B cell (primary cell): ENCODE results near the gene ANGPT4. TPM values are rescaled to one million over a fixed set of nuclear protein-coding genes. Genes with fewer than 3 reads are reported as not detected.
"Not testable (repeated sequence)": the region's sequence is repeated elsewhere in the genome, so short reads cannot be mapped to it uniquely, and the experiment has no call there.

Source experiments
- ATAC-seq: fragments of 200-7000 bp; cut with Tn5 transposase; one replicate; pipeline ENCODE4 v1.10.0; 2021; ENCODE audit warnings: low read depth, mild to moderate bottlenecking, moderate number of reproducible peaks, moderate library complexity
- CTCF ChIA-PET: fragments of 350-600 bp; sonication (Branson Sonifier 250); formaldehyde crosslinking; loops from one replicate; lab custom pipeline; 2021; ENCODE audit warnings: antibody characterized with exemption, inconsistent platforms; lab: Charles Lee
- POLR2A ChIA-PET: fragments of 350-600 bp; sonication (Branson Sonifier 250); formaldehyde crosslinking; loops from one replicate; lab custom pipeline; 2021; ENCODE audit warnings: antibody characterized with exemption; lab: Charles Lee
- DNase-seq: peaks from one replicate; pipeline ENCODE4 v3.0.0; 2013
- H2AFZ ChIP-seq: 2 replicates; pipeline ENCODE4 v1.6.1; 2012; ENCODE audit warnings: mild to moderate bottlenecking, low read depth, low read length; ENCODE audit not compliant: insufficient read depth, poor library complexity, severe bottlenecking
- H3K27ac ChIP-seq, 2 donors: 1 replicate in 1 of 2; 2 replicates in 1 of 2; pipeline ENCODE4 v1.5.1; 2012 to 2013; ENCODE audit warnings: low read length in 2 of 2, mild to moderate bottlenecking in 2 of 2, moderate library complexity in 1 of 2
- H3K27me3 ChIP-seq, 4 experiments: fragments of 200-600 bp in 1 of 4; sonication (generic) in 1 of 4; replicated peaks in 1 of 4; 1 replicate in 2 of 4; 2 replicates in 2 of 4; pipeline versions ENCODE4 v1.6.1 to v1.7.0; 2013 to 2016; ENCODE audit warnings: low read length in 3 of 4, mild to moderate bottlenecking in 2 of 4, mixed read lengths in 1 of 4, moderate library complexity in 1 of 4; ENCODE audit not compliant: insufficient read depth in 4 of 4, control insufficient read depth in 3 of 4; ENCODE audit errors: control extremely low read depth in 1 of 4
- H3K36me3 ChIP-seq, 2 experiments: replicated peaks in 1 of 2; 1 replicate in 1 of 2; 2 replicates in 1 of 2; pipeline versions ENCODE4 v1.6.1 to v1.7.1; 2013; ENCODE audit warnings: low read length in 1 of 2; ENCODE audit not compliant: insufficient read depth in 2 of 2, control insufficient read depth in 1 of 2; ENCODE audit errors: control extremely low read depth in 1 of 2, extremely low read depth in 1 of 2
- H3K4me1 ChIP-seq, 2 donors: fragments of 200-600 bp in 1 of 2; sonication (generic) in 1 of 2; 1 replicate in 1 of 2; 2 replicates in 1 of 2; pipeline versions ENCODE4 v1.5.1 to v1.6.1; 2013 to 2017; ENCODE audit warnings: low read length in 2 of 2; ENCODE audit not compliant: control insufficient read depth in 2 of 2, insufficient read depth in 2 of 2
- H3K4me2 ChIP-seq: replicated peaks from 2 replicates; pipeline ENCODE3; 2012; ENCODE audit warnings: mild to moderate bottlenecking, low read depth, low read length; ENCODE audit not compliant: poor library complexity, severe bottlenecking
- H3K4me3 ChIP-seq, 5 experiments: fragments of 200-600 bp in 1 of 5; sonication (generic) in 1 of 5; 1 replicate in 3 of 5; 2 replicates in 2 of 5; pipeline versions ENCODE4 v1.5.1 to v1.7.0; 2011 to 2016; ENCODE audit warnings: low read length in 4 of 5, mild to moderate bottlenecking in 4 of 5, low read depth in 2 of 5, control low read depth in 1 of 5, moderate library complexity in 1 of 5; ENCODE audit not compliant: insufficient read depth in 1 of 5; ENCODE audit errors: control extremely low read depth in 1 of 5, extremely low read depth in 1 of 5
- H3K79me2 ChIP-seq: fragments of 200-600 bp; sonication (generic); one replicate; pipeline ENCODE4 v1.6.0; 2016; ENCODE audit warnings: low read length; ENCODE audit not compliant: control insufficient read depth, insufficient read depth
- H3K9ac ChIP-seq: fragments of 200-600 bp; sonication (generic); 2 replicates; pipeline ENCODE4 v1.6.1; 2017; ENCODE audit warnings: mild to moderate bottlenecking, low read length, moderate library complexity
- H3K9me3 ChIP-seq, 3 donors: one replicate each; pipeline versions ENCODE4 v1.6.1 to v1.7.1; 2013; ENCODE audit warnings: low read length in 2 of 3; ENCODE audit not compliant: control insufficient read depth in 2 of 3, insufficient read depth in 1 of 3; ENCODE audit errors: control extremely low read depth in 1 of 3
- H4K20me1 ChIP-seq: 2 replicates; pipeline ENCODE4 v1.6.0; 2012; ENCODE audit warnings: mild to moderate bottlenecking, low read length; ENCODE audit not compliant: insufficient read depth, control insufficient read depth, poor library complexity, severe bottlenecking
- H3K27ac Mint-ChIP-seq: one replicate; pipeline ENCODE4 v1.8.0; 2021; ENCODE audit warnings: mixed read lengths
- H3K27me3 Mint-ChIP-seq: one replicate; pipeline ENCODE4 v1.8.0; 2021; ENCODE audit warnings: mixed read lengths
- H3K4me1 Mint-ChIP-seq: one replicate; pipeline ENCODE4 v1.8.0; 2021; ENCODE audit warnings: mixed read lengths
- H3K4me3 Mint-ChIP-seq: one replicate; pipeline ENCODE4 v1.8.0; 2021; ENCODE audit warnings: mixed read lengths
- H3K9me3 Mint-ChIP-seq: one replicate; pipeline ENCODE4 v1.8.0; 2022; ENCODE audit warnings: mixed read lengths; ENCODE audit not compliant: insufficient read depth
- EZH2 ChIP-seq: IDR thresholded peaks from 2 replicates; pipeline ENCODE4 v1.6.1; 2012; ENCODE audit warnings: borderline replicate concordance, low read depth, mild to moderate bottlenecking, moderate library complexity, low read length; ENCODE audit not compliant: insufficient read depth, poor library complexity, severe bottlenecking
- WGBS: methylation state at CpG from one replicate; pipeline ENCODE4 v1.1.5; 2013; ENCODE audit warnings: missing lambda C conversion rate; ENCODE audit not compliant: insufficient coverage; 5-methylcytosine and 5-hydroxymethylcytosine counted together
- intact Hi-C: fragments of 100-400 bp; cut with micrococcal nuclease; formaldehyde crosslinking; loops from one replicate; pipeline ENCODE4 v1.10.0; 2022
- polyA plus RNA-seq: library from polyadenylated mRNA; depleted of rRNA; stranded (reverse); fragments of >200 nt; gene quantifications from 2 replicates; pipeline ENCODE4 v1.2.3, GENCODE V29; 2012
- total RNA-seq, 2 donors: library from RNA; stranded (reverse); fragments of 120-200 nt in 1 of 2; gene quantifications; 1 replicate in 1 of 2; 2 replicates in 1 of 2; pipeline versions ENCODE4 v1.2.3 to v1.2.4, GENCODE V29; 2013 to 2022
- TF ChIP-seq, protein P1 (sequence below): fragments of 200-600 bp; IDR thresholded peaks from one replicate; pipeline ENCODE4 v1.8.0; 2022; ENCODE audit warnings: antibody characterized with exemption, mild to moderate bottlenecking

ANGPT4 gene
- total and polyA plus RNA-seq, 2 donors (not counting 1 experiment from before 2014, with no cell fraction given): not detected

DNA sequence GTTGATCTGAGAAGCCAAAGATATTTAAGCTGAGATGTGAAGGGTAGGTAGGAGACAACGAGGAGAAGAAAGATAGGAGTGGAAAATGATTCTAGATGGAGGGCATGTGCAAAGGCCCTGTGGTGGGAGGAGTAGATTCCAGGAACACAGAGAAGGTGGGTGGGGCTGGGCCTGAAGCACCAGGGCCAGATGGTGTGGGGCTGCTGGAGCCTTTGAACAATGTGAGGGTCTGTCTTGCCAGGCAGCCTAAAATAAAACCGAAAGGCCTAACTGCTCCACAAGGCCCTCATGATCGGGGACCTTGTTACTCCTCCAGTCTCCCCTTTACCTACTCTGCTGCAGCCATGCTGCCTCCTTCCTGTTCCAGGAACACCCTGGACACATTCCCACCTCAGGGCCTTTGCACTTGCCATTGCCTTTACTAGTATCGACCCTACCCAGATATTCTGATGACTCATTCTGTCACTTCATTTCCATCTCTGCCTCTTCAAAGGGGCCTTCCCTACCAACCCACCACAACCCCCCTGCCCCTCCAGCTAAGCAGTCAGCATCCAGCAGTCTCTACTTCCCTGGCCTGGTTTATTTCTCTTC, 62.6 kb downstream of the ANGPT4 start:
- 88% methylated on average over 4 of the region's 4 CpGs for WGBS
- H3K9ac ChIP-seq: no peak overlapping the region
- Mint-ChIP-seq H3K27ac (no peak overlapping the region), H3K9me3 (no peaks in the 10 kb centered on the region), H3K4me1 (peaks cover 9% of the 10 kb centered on the region), H3K27me3 (no peaks in the 10 kb centered on the region), H3K4me3 (no peak overlapping the region)
- no peak overlapping the region for H2AFZ ChIP-seq
- H3K27ac ChIP-seq: no peak overlapping the region
- H3K4me2 ChIP-seq: no peak overlapping the region
- intact Hi-C loops: no loop called here
- H3K79me2 ChIP-seq: peaks cover 25% of the 10 kb centered on the region
- DNase-seq: no peak
- ATAC-seq: no peak
- peaks cover 0 to 2% of the 10 kb centered on the region in 2 experiments for H3K36me3 ChIP-seq
- H3K4me3 ChIP-seq: no peak overlapping the region
- no peaks in the 10 kb centered on the region for H3K27me3 ChIP-seq
- ChIA-PET CTCF (interaction anchor here (0.5 to 1.2 kb wide), 4 partner anchors 34 to 103 kb away, joined by 3 to 5 read pairs (median 3); no protein-coding TSS in a partner anchor), POLR2A (no interaction called here)
- peaks cover 10% of the 10 kb centered on the region for H4K20me1 ChIP-seq
- peaks cover 0 to 5% of the 10 kb centered on the region in 2 donors for H3K4me1 ChIP-seq
- no peaks in the 10 kb centered on the region for H3K9me3 ChIP-seq
- TF ChIP-seq EZH2: no peak
- TF ChIP-seq, protein P1, sequence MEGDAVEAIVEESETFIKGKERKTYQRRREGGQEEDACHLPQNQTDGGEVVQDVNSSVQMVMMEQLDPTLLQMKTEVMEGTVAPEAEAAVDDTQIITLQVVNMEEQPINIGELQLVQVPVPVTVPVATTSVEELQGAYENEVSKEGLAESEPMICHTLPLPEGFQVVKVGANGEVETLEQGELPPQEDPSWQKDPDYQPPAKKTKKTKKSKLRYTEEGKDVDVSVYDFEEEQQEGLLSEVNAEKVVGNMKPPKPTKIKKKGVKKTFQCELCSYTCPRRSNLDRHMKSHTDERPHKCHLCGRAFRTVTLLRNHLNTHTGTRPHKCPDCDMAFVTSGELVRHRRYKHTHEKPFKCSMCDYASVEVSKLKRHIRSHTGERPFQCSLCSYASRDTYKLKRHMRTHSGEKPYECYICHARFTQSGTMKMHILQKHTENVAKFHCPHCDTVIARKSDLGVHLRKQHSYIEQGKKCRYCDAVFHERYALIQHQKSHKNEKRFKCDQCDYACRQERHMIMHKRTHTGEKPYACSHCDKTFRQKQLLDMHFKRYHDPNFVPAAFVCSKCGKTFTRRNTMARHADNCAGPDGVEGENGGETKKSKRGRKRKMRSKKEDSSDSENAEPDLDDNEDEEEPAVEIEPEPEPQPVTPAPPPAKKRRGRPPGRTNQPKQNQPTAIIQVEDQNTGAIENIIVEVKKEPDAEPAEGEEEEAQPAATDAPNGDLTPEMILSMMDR: no peak

DNA sequence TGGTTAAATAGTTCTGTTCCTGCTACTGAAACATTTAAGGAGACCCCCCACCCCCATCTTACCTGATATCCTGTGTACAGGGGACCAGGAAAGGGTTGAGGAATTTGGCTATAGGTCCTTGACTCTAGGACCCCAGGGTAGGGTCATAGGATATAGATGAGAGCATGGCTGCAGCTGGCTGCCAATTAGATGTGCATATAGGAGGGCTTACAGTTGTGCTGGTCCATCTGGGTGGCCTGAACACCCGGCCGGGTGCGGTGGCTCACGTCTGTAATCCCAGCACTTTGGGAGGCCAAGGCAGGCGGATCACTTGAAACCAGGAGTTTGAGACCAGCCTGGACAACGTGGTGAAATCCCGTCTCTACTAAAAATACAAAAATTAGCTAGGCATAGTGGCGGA, 67.4 kb downstream of the ANGPT4 start:
- peaks cover 37% of the 10 kb centered on the region for H3K4me1 Mint-ChIP-seq
- H3K4me3 Mint-ChIP-seq, intact Hi-C loops: not testable (repeated sequence)

More for the DNA sequence above, 67.4 kb downstream of the ANGPT4 start:
- DNase-seq, H3K9ac ChIP-seq, H3K27ac ChIP-seq, H3K27me3 Mint-ChIP-seq, H3K9me3 Mint-ChIP-seq, H3K4me2 ChIP-seq, H3K9me3 ChIP-seq, POLR2A ChIA-PET, H3K4me3 ChIP-seq, H3K27me3 ChIP-seq, ATAC-seq, H3K27ac Mint-ChIP-seq, H2AFZ ChIP-seq, H3K36me3 ChIP-seq: not testable (repeated sequence)
- Histone ChIP-seq H4K20me1 (peaks cover 31% of the 10 kb centered on the region), H3K79me2 (peaks cover 72% of the 10 kb centered on the region), H3K4me1 (peaks cover 39 to 44% of the 10 kb centered on the region in 2 donors)
- 96% methylated on average over 4 of the region's 8 CpGs for WGBS
- CTCF ChIA-PET: interaction anchor here (2.6 to 6.7 kb wide), 2 partner anchors 16 to 107 kb away, joined by 14 to 46 read pairs; partner anchors contain the start of gene FAM110A
